Coronary artery (tissue), 2 donors: ENCODE measurements around the gene BORCS5.

Source experiments
- DNase-seq: peaks from one replicate; pipeline ENCODE4 v3.0.0-alpha.2; 2017; ENCODE audit warnings: low spot score
- H3K27ac ChIP-seq, 2 donors: fragments of 200-600 bp; sonication (generic); one replicate each; pipeline ENCODE4 v1.5.1; 2016 to 2019
- H3K4me3 ChIP-seq: fragments of 200-600 bp; sonication (generic); 2 replicates; pipeline ENCODE4 v1.5.1; 2016; ENCODE audit warnings: mild to moderate bottlenecking, moderate library complexity
- TF ChIP-seq, protein P1 (sequence below): fragments of 200-600 bp; sonication (generic); IDR thresholded peaks from one replicate; pipeline ENCODE4 v1.5.1; 2019; ENCODE audit warnings: antibody characterized with exemption

BORCS5 gene

DNA sequence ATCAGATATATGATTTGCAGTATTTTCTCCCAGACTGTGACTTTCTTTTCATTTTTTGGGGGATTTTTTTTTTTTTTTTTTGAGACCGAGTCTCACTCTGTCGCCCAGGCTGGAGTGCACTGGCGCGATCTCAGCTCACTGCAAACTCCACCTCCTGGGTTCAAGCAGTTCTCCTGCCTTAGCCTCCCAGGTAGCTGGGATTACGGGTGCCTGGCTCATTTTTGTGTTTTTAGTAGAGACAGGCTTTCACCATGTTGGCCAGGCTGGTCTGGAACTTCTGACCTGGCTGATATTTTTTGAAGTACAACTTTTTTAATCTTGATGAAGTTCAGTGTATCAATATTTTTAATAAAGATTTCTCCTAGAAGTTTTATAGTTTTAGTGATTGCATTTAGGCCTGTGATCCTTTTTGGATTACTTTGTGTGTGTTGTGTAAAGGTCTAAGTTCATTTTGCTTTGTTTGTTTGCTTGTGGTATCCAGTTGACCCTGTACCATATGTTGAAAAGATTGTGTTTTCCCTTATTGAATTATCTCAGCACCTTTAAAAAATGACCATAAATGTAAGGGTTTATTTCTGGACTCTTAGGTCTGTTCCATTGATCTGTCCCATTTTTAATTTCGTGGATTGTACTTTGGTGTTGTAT lies 24.2 kb downstream of the BORCS5 start:
- H3K27ac ChIP-seq: peak overlapping the region in 1 of 2 donors; percentile 34
- TF ChIP-seq, protein P1, sequence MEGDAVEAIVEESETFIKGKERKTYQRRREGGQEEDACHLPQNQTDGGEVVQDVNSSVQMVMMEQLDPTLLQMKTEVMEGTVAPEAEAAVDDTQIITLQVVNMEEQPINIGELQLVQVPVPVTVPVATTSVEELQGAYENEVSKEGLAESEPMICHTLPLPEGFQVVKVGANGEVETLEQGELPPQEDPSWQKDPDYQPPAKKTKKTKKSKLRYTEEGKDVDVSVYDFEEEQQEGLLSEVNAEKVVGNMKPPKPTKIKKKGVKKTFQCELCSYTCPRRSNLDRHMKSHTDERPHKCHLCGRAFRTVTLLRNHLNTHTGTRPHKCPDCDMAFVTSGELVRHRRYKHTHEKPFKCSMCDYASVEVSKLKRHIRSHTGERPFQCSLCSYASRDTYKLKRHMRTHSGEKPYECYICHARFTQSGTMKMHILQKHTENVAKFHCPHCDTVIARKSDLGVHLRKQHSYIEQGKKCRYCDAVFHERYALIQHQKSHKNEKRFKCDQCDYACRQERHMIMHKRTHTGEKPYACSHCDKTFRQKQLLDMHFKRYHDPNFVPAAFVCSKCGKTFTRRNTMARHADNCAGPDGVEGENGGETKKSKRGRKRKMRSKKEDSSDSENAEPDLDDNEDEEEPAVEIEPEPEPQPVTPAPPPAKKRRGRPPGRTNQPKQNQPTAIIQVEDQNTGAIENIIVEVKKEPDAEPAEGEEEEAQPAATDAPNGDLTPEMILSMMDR: no peak

DNA sequence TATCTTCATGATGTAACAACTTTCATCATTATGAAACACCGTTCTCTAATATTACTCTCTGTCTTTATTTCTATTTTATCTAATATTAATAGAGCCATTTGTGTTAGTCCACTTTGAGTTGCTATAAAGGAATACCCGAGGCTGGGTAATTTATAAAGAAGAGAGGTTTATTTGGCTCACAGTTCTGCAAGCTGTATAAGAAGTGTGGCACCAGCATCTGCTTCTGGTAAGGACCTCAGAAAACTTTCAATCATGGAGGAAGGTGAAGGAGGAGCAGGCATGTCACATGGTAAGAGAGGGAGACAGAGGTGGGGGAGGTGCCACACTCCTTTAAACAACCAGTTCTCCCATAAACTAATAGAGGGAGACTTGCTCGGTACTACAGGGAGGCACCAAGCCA lies 25.1 kb downstream of the BORCS5 start:
- no peak for DNase-seq
- H3K4me3 ChIP-seq: no peak overlapping the region
- no peak overlapping the region for H3K27ac ChIP-seq
- TF ChIP-seq, protein P1: no peak

More for the DNA sequence above, 24.2 kb downstream of the BORCS5 start:
- no peak for DNase-seq
- H3K4me3 ChIP-seq: no peak overlapping the region

DNA sequence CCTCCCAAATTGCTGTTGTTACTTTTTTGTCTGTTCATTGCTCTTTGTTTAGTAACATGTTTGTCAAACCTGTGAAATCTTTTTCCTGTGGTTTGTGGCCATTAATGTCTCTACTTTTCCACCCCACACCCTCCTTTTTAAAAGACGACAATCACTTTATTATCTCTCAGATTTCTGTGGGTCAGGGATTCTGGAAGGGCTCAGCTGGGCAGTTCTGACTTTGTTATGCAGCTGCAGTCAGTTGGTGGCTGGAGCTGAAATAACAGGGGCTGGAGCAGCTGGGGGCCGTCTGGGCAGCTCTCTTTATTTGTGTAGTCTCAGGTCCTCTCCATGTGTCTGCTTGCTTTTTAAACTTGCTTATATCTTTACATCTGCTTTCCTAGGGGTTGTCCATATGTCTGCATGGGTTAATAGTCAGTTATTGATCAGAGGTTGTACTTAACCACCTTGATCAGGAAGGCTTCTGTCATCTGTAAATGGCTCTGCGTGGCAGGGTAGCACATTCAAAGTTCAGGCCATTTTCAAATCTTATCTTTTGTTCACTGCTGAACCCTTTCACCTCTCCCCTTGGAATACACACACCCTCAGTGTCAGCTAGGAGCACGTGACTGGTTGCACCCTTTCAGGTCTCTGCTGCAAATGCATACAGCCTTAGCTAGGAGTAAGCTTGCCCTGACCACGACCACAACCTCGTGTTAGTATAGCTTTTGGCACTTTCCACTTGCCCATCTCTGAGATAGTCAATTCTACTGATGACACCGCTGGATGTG lies 27.9 kb downstream of the BORCS5 start:
- H3K4me3 ChIP-seq: no peak overlapping the region
- TF ChIP-seq, protein P1: no peak
- DNase-seq: no peak
- H3K27ac ChIP-seq: no peak overlapping the region

DNA sequence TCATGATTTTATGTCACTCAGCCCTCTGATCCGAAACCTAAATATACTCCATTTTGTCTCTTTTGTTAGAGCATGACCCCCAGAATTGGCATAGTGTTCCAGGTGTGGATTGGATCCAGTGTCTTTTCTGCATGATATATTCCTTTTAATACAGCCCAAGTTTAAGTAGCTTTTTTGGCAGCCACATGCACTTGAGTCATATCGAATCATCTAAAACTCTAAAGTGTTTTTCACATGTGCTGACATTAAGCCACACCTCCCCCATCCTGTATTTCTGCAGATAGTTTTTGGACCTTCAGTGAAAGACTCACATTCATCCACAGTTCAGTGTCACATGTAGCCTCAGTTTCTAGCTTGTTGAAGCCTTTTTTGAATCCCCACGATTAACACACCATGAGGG lies 30.6 kb downstream of the BORCS5 start:
- no peak for DNase-seq
- H3K27ac ChIP-seq: no peak overlapping the region
- TF ChIP-seq, protein P1: no peak
- no peak overlapping the region for H3K4me3 ChIP-seq

DNA sequence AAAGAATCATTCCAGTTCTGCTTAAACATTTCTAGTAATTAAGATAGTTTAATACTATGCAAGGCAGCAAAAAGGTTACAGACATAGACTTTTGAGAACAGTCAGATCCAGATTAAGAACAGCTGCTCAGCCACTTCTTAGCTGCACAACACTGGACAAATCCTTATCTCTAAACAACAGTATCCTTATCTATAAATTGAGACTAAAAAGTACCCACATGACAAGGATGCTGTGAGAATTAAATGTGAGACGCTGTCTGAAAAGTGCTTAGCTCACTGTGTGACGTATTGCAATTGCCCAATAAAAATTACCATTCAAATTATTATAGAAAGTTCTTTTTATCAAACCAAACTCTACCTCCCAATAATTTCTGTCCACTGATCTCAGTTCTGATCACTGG lies 35.5 kb downstream of the BORCS5 start:
- TF ChIP-seq, protein P1: no peak
- Histone ChIP-seq H3K27ac (no peak overlapping the region), H3K4me3 (no peak overlapping the region)
- no peak for DNase-seq

DNA sequence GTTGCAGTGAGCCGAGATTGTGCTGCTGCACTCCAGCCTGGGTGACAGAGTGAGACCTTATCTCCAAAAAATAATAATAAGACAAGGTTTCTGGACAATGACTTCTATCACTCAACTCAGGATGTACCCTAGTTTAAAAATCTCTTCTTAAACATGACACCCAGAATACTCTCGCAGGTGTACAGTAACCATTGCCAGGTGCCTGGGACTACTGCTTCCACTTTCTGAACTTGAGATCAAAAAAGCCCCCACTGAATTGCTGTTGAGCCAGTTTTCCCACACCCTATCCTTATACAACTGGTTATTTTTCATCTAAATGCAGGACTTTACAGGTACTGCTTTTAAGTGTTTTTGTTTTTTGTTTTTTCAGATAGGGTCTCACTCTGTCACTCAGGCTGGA lies 36.3 kb downstream of the BORCS5 start:
- DNase-seq: no peak
- Histone ChIP-seq H3K27ac (no peak overlapping the region), H3K4me3 (no peak overlapping the region)
- TF ChIP-seq, protein P1: no peak

DNA sequence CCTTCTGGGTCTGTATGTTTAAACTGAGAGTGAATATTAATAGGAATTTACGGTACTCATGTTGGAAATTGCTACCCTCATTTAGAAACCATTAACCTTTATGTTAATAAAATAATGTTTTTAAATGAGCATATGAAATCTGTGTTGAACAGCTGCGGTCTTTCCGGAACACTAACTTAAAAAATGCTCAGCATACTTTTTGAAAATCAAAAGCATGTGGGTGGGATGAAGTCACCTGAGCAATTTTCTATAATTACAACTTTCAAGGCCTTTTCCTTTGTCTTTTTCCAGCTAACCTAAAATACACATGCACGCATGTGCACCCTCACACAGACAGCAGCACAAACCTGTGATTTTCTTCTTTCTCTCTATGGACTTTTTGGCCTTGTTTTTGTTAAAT lies 39.8 kb downstream of the BORCS5 start:
- H3K27ac ChIP-seq: no peak overlapping the region
- no peak overlapping the region for H3K4me3 ChIP-seq
- TF ChIP-seq, protein P1: no peak
- DNase-seq: no peak
